Cardiac muscle cell (in vitro differentiated cells and primary cell): ENCODE data around the gene PRKG1. TPM values are rescaled to one million over a fixed set of nuclear protein-coding genes. Genes with fewer than 3 reads are reported as not detected.
"Not testable (repeated sequence)": the region's sequence is repeated elsewhere in the genome, so short reads cannot be mapped to it uniquely, and the experiment has no call there.

Experiments
- DNase-seq, 2 donors: peaks; one replicate each; pipeline versions ENCODE4 v3.0.0 to v3.0.0-alpha.2; 2010 to 2017; ENCODE audit warnings: low read depth in 1 of 2, low spot score in 1 of 2
- H3K27ac ChIP-seq: fragments of 200-600 bp; sonication (generic); 2 replicates; pipeline ENCODE4 v1.5.1; 2016
- H3K27me3 ChIP-seq: fragments of 200-600 bp; sonication (generic); 2 replicates; pipeline ENCODE4 v1.6.0; 2016; ENCODE audit warnings: control low read depth
- H3K36me3 ChIP-seq: fragments of 200-600 bp; sonication (generic); 2 replicates; pipeline ENCODE4 v1.5.1; 2016; ENCODE audit warnings: control low read depth
- H3K4me1 ChIP-seq: fragments of 200-600 bp; sonication (generic); 2 replicates; pipeline ENCODE4 v1.8.1; 2017; ENCODE audit warnings: low read depth, mild to moderate bottlenecking, mixed run types
- H3K4me3 ChIP-seq: fragments of 200-600 bp; sonication (generic); 2 replicates; pipeline ENCODE4 v1.5.1; 2016; ENCODE audit warnings: mild to moderate bottlenecking
- H3K9me3 ChIP-seq: fragments of 200-600 bp; sonication (generic); 2 replicates; pipeline ENCODE4 v1.5.1; 2017; ENCODE audit warnings: low read depth, mild to moderate bottlenecking, control low read depth
- CTCF ChIP-seq: IDR thresholded peaks from 2 replicates; pipeline ENCODE4 v1.5.1; 2012; ENCODE audit warnings: low read depth, mild to moderate bottlenecking, low read length
- polyA plus RNA-seq: library from polyadenylated mRNA; unstranded; fragments of >200 nt; fragmentation: Nextera tagmentation; extraction: Ambion mirVana; gene quantifications from 2 replicates; pipeline ENCODE4 v1.2.1, GENCODE V29; 2016
- total RNA-seq: library from RNA; depleted of rRNA; stranded (reverse); fragments of >200 nt; gene quantifications from 2 replicates; pipeline ENCODE4 v1.2.3, GENCODE V29; 2016

PRKG1 gene
- total and polyA plus RNA-seq, 2 experiments from 2014 or later = 2.9 to 13.3 TPM

GRCh38 chr10:52030051-52030790 is 955.9 kb downstream of the PRKG1 start:
- H3K36me3 ChIP-seq = no peaks in the 10 kb centered on the region
- H3K9me3 ChIP-seq = no peaks in the 10 kb centered on the region
- peak in 1 of 2 donors; percentile 34 for DNase-seq
- H3K27me3 ChIP-seq = no peaks in the 10 kb centered on the region
- no peak overlapping the region for H3K27ac ChIP-seq
- no peak for TF ChIP-seq CTCF
- no peak overlapping the region for H3K4me3 ChIP-seq
- no peaks in the 10 kb centered on the region for H3K4me1 ChIP-seq

GRCh38 chr10:52030975-52031374 is 956.7 kb downstream of the PRKG1 start:
- Histone ChIP-seq H3K27ac (no peak overlapping the region), H3K36me3 (no peaks in the 10 kb centered on the region), H3K4me3 (no peak overlapping the region), H3K9me3 (no peaks in the 10 kb centered on the region), H3K4me1 (no peaks in the 10 kb centered on the region), H3K27me3 (no peaks in the 10 kb centered on the region)
- no peak for DNase-seq
- no peak for TF ChIP-seq CTCF

GRCh38 chr10:52031771-52032170 is 957.5 kb downstream of the PRKG1 start:
- no peak overlapping the region for H3K27ac ChIP-seq
- H3K4me3 ChIP-seq = no peak overlapping the region
- H3K27me3 ChIP-seq = no peaks in the 10 kb centered on the region
- peak in 1 of 2 donors; percentile 6 for DNase-seq
- H3K36me3 ChIP-seq = no peaks in the 10 kb centered on the region
- H3K9me3 ChIP-seq = no peaks in the 10 kb centered on the region
- TF ChIP-seq CTCF = no peak
- H3K4me1 ChIP-seq = no peaks in the 10 kb centered on the region

GRCh38 chr10:52032681-52033629 is 958.7 kb downstream of the PRKG1 start:
- H3K27me3 ChIP-seq = no peaks in the 10 kb centered on the region
- TF ChIP-seq CTCF = no peak
- no peak for DNase-seq
- H3K27ac ChIP-seq = no peak overlapping the region
- H3K36me3 ChIP-seq = no peaks in the 10 kb centered on the region
- no peaks in the 10 kb centered on the region for H3K4me1 ChIP-seq
- no peak overlapping the region for H3K4me3 ChIP-seq
- H3K9me3 ChIP-seq = no peaks in the 10 kb centered on the region

- not testable (repeated sequence) for H3K36me3 ChIP-seq, H3K9me3 ChIP-seq, H3K27ac ChIP-seq, DNase-seq, H3K4me1 ChIP-seq, H3K27me3 ChIP-seq, H3K4me3 ChIP-seq
These were observed 964.9 kb downstream of the PRKG1 start for GRCh38 chr10:52039002-52039793.
